ENCODE results near the gene C1orf21. TPM values are rescaled to one million over a fixed set of nuclear protein-coding genes. Genes with fewer than 3 reads are reported as not detected.

Gene C1orf21
- total RNA-seq, 1 donor from 2014 or later, result 5.5 TPM

GRCh38 chr1:184555665-184556641, 169.1 kb downstream of the C1orf21 start:
- DNase-seq (ENCODE audit: low read depth in 2 of 2), result no peak

DNA sequence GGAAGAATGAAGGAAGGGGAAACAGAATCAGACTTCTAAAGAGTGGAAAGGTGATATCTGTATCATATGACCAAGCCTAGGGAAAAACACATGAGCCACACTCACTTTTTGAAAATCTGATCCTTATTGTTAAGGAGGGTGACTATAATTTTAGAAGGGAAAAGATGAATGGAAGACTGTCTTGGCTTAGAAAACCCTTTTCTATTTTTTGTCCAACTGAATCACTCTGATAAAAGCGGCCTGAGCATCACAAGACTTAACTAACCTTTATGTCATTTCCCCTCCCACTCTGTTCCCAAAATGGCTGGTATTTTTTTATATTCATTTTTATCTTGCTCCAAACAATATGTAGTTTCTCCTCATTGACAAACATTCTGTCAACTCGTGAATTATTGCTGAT, 169.8 kb downstream of the C1orf21 start:
- DNase-seq (ENCODE audit: low read depth in 2 of 2), result peak in 1 of 2 donors; percentile 10

DNA sequence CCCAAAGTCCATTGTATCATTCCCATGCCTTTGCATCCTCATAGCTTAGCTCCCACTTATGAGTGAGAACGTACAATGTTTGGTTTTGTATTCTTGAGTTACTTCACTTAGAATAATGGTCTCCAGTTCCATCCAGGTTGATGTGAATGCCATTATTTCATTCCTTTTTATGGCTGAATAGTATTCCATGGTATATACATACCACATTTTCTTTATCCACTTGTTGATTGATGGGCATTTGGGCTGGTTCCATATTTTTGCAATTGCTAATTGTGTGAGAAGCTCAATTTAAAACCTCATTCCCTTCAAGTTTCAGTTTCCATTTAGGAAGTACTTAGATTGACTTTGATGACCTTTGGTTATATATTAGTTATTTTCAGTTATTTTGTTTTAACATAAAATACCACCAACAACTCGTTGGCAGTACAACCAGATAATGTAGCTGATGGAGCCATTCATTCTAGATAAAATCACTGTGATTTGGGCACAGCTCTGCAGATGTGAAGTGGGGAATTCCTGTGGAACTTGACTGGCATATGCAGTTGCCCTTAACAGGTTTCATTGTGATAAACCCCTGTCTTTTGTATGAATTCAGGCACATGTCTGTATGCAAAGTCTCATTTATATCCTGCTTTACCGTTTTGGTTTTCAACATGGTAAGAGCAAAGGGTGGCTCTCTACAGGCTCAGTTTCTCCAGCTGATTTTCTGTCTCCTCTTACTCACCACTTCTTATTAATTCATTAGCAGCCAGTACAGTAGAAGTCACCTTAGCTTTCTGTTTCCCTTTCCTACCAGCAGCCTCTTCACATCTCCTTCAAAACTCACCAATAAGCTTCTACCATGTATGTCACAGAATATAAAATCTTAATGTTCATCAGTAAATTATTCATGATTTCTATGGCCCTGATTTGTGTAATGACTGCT, 170.9 kb downstream of the C1orf21 start:
- DNase-seq (ENCODE audit: low read depth in 2 of 2), result no peak

- DNase-seq (ENCODE audit: low read depth in 2 of 2), result no peak
These were observed 171.9 kb downstream of the C1orf21 start for GRCh38 chr1:184558691-184559090.

- DNase-seq (ENCODE audit: low read depth in 2 of 2), result no peak
These were observed 172.4 kb downstream of the C1orf21 start for GRCh38 chr1:184559117-184559713.

- DNase-seq (ENCODE audit: low read depth in 2 of 2), result no peak
These were observed 176.0 kb downstream of the C1orf21 start for GRCh38 chr1:184562806-184563205.

DNA sequence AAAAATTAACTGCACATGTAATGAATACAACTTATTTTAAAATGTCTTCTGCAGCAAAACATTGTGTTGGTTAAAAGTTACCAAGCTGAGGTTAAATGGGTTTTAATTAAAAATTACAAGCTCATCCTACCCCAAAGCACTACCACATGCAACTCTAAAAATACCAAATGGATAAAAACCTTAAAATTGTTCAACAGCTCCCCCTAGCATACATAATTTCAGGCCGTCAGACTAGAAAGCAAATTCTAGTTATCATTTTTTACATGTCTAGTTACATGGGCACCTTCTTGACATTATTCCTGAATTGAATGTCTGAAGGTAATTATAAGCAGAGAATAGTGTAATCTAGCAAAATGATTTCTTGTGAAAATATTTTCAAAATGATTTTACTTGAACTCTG, 176.5 kb downstream of the C1orf21 start:
- DNase-seq (ENCODE audit: low read depth in 2 of 2), result peak; percentile 29 to 39

GRCh38 chr1:184567009-184567408, 180.2 kb downstream of the C1orf21 start:
- no peak for DNase-seq (ENCODE audit: low read depth in 2 of 2)

DNA sequence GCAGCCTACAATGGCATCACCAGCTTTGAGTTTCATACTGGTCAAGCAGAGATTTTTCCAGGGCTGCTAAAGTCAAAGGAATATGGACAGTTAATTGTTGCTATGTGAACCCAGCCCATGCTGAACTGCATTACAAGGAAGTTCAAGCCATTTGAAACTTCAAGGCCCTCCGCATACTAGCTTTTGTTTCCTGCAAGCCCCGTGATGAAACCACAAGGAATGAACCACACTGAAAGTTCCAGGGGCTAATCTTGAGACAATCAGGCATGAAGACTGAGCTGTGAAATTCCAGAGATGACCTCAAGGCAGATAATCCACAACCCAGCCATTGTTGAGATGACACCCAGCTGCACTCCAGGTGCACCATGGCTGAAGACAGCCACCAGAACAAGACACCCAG, 180.8 kb downstream of the C1orf21 start:
- no peak for DNase-seq (ENCODE audit: low read depth in 2 of 2)

GRCh38 chr1:184568148-184568547, 181.3 kb downstream of the C1orf21 start:
- no peak for DNase-seq (ENCODE audit: low read depth in 2 of 2)

GRCh38 chr1:184569106-184569505, 182.3 kb downstream of the C1orf21 start:
- no peak for DNase-seq (ENCODE audit: low read depth in 2 of 2)

DNA sequence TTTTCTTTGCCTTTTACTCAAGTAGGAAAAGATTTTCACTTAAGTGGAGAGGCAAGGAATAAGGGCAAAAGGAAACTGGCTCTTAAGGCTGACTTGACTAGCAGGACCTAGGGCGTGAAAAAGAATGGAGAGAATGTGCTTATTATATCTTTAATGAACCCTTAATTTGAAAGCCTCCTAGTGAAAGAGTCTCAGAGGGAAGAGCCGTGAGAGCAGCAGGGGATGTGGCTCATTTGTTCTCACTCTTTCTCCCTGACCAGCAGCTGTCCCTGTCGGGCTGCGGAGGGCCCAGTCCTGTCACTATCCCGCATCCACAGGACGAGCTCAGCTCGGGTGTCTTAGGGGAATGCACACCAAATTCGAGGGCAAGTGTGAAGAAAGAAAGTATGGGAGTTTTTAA, 187.8 kb downstream of the C1orf21 start:
- no peak for DNase-seq (ENCODE audit: low read depth in 2 of 2)

DNA sequence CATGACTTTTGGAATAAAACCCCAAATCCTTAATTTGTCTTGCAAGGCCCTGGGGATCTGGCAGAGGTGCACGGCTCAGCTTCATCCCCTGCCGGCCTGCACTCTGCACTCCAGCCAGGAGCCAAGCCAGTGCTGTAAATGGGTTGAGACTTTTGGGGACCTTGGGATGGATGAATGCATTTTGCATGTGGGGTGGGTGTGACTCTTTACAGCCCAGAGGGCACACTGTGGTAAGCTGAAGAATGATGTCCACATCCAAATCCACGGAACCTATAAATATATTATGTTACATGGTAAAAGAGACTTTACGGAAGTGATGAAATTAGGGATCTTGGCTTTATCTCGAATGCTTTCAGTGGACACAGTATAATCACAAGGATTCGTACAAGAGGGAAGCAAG, 190.0 kb downstream of the C1orf21 start:
- no peak for DNase-seq (ENCODE audit: low read depth in 2 of 2)

DNA sequence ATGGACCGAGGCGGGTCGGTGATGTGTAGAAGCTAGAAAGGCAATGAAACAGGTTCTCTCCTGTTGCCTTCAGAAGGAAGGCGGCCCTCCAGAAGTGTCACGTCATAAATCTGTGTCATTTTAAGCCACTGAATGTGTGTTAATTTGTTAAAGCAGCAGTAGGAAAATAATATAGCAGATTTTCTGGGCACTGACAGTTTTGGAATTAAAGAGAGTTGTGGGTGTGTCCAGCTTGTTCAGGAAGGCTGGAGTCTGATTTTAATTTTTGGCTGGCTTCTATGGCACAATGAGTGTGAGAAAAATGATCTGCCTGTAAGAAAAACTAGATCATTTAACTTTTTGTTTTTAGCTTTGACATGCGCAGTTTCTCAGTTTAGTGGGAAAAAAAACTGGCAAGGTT, 190.5 kb downstream of the C1orf21 start:
- DNase-seq (ENCODE audit: low read depth in 2 of 2), result no peak

DNA sequence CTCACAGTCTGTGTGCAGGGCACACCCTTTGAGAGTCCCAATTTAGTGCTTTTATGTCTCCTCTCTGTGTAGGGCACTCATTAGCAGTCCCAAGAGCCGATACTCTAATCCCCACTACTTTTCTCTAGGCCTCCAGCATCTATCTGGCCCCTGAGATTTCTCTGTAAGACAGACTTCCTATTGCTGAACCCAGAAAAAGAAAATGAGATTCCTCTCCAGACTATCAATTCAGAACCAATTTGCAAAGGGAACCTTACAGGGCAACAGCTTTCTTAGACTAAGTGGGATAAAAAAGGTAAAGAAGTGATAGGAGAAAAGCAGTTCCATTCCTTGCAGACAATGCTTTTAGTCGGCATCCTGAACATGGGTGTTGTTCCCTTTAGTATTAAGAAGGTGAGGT, 195.6 kb downstream of the C1orf21 start:
- DNase-seq (ENCODE audit: low read depth in 2 of 2), result no peak

DNA sequence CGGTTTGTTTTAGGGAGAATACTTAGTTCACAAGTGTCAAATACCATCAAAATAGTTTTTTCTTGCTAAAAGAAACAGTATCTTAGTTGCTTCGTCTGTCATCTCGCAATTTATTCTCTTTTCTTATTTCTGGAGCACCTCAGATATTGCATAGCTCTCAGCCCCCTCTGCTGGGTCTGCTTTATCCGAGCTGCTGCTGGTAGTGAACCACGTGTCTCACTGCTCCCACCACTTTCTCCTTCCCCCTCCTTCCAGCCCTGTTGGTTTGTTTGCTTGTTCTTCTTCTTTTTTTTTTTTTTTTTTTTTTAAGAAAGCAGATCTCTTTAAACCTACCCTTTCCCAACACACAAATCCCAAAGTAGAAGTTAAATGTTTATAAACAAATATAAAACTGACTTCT, 197.0 kb downstream of the C1orf21 start:
- no peak for DNase-seq (ENCODE audit: low read depth in 2 of 2)

GRCh38 chr1:184588701-184589100, 201.9 kb downstream of the C1orf21 start:
- DNase-seq (ENCODE audit: low read depth in 2 of 2), result no peak

DNA sequence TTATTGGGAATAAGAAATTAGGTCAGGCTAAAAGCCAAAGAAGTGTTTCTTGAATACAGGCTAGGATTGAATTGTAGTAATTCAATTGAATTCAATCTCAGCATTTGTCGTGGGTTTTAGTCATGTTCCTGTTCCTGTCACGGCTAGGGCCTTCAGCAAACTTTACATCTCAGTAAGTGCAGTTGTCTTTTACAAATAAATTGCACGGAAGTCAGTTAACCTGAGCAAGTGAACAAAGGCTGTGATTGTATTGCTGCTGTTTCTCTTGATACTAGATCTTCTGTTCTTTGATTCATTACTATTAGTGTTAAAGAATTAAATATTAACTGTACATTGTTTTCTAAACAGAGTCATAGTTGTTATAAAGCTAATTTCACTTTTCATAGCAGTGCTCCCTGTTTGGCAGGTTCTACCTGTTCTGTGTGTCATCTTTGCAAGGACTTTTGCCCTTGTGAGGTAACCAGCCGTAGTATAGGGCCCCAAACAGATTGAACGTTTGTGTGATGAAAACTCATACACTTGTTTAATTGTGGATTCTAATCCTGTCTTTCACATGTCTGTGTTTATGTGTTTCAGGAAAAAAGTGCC, 203.4 kb downstream of the C1orf21 start:
- no peak for DNase-seq (ENCODE audit: low read depth in 2 of 2)

DNA sequence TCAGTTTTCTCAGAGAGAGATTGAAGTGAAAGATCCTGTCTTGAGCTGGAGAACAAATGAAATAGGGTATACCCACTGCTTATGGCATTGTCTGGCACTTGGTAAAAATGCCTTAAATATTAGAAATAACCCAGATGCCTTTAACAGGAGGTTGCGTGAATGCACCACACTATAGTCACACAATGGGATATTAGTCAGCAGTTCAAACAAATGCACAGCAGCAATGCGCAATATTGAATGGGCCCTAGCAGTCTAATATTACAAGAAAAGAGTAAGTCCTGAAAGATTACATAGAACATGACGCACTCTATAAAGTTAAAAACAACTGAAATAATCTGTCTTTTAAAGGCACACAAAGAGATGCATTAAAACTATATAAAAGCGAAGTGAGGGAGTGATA, 206.8 kb downstream of the C1orf21 start:
- no peak for DNase-seq (ENCODE audit: low read depth in 2 of 2)

GRCh38 chr1:184595596-184595995, 208.8 kb downstream of the C1orf21 start:
- no peak for DNase-seq (ENCODE audit: low read depth in 2 of 2)

GRCh38 chr1:184596950-184597645, 210.3 kb downstream of the C1orf21 start:
- DNase-seq (ENCODE audit: low read depth in 2 of 2), result no peak
